Uterus (tissue), 4 donors: ENCODE measurements around the gene CRTC3. TPM values are rescaled to one million over a fixed set of nuclear protein-coding genes. Genes with fewer than 3 reads are reported as not detected.
A peak's percentile ranks its signal among the peaks of the same experiment; 100 is the strongest.

ENCODE experiments used
- DNase-seq, 2 donors: peaks; one replicate each; pipeline ENCODE4 v3.0.0-alpha.2; 2019 to 2020
- H3K27ac ChIP-seq, 2 donors: fragments of 200-600 bp; sonication (generic); 1 replicate in 1 of 2; 2 replicates in 1 of 2; pipeline ENCODE4 v1.5.1; 2016 to 2018
- H3K27me3 ChIP-seq, 2 donors: fragments of 200-600 bp; sonication (generic); one replicate each; pipeline ENCODE4 v1.5.1; 2018 to 2019; ENCODE audit warnings: control low read depth in 1 of 2
- H3K36me3 ChIP-seq, 2 donors: fragments of 200-600 bp; sonication (generic); one replicate each; pipeline ENCODE4 v1.5.1; 2019; ENCODE audit warnings: control low read depth in 1 of 2
- H3K4me1 ChIP-seq, 2 donors: fragments of 200-600 bp; sonication (generic); one replicate each; pipeline ENCODE4 v1.5.1; 2018 to 2019; ENCODE audit warnings: control low read depth in 1 of 2
- H3K4me3 ChIP-seq, 2 donors: fragments of 200-600 bp; sonication (generic); 1 replicate in 1 of 2; 2 replicates in 1 of 2; pipeline ENCODE4 v1.5.1; 2018 to 2019; ENCODE audit warnings: mild to moderate bottlenecking in 1 of 2
- H3K9me3 ChIP-seq, 2 donors: fragments of 200-600 bp; sonication (generic); one replicate each; pipeline ENCODE4 v1.5.1; 2019; ENCODE audit warnings: control low read depth in 1 of 2
- CTCF ChIP-seq, 4 experiments: fragments of 200-600 bp in 2 of 4; fragments of 450-650 bp in 2 of 4; sonication (generic) in 2 of 4; IDR thresholded peaks; one replicate each; pipeline ENCODE4 v1.5.1; 2016 to 2019; ENCODE audit warnings: antibody characterized with exemption in 4 of 4, mild to moderate bottlenecking in 2 of 4, moderate library complexity in 1 of 4
- POLR2A ChIP-seq, 2 donors: fragments of 450-650 bp; IDR thresholded peaks; one replicate each; pipeline ENCODE4 v1.6.1; 2016; ENCODE audit warnings: antibody characterized with exemption in 2 of 2, mild to moderate bottlenecking in 1 of 2, moderate library complexity in 1 of 2
- intact Hi-C: fragments of 100-400 bp; cut with DNase I; formaldehyde crosslinking; loops from one replicate; pipeline ENCODE4 v1.15.1; 2023; ENCODE audit warnings: low total_unique reads
- total RNA-seq, 4 donors: library from RNA; depleted of rRNA in 3 of 4; stranded (reverse); fragments of >200 nt in 3 of 4; gene quantifications; one replicate each; pipeline versions ENCODE4 v1.1.0 to v1.2.4, GENCODE V29; 2014 to 2023
- donor health status: DM: yes; HTN: yes; CAD: no.

The CRTC3 gene
- total RNA-seq, 4 donors from 2014 or later, result 18.4 to 89.4 (median 40.9) TPM

GRCh38 chr15:90580541-90580940 lies 50.8 kb downstream of the CRTC3 start:
- intact Hi-C loops, result no loop called here
- TF ChIP-seq CTCF (IDR thresholded peaks at IDR 0.05), result no peak
- no peak for TF ChIP-seq POLR2A (IDR thresholded peaks at IDR 0.05)
- no peaks in the 10 kb centered on the region for H3K9me3 ChIP-seq
- H3K27me3 ChIP-seq, result no peaks in the 10 kb centered on the region
- no peak for DNase-seq
- H3K27ac ChIP-seq, result no peak overlapping the region
- no peaks in the 10 kb centered on the region for H3K4me1 ChIP-seq
- H3K36me3 ChIP-seq, result no peaks in the 10 kb centered on the region
- H3K4me3 ChIP-seq, result no peak overlapping the region

- Histone ChIP-seq H3K9me3 (no peaks in the 10 kb centered on the region), H3K4me1 (no peaks in the 10 kb centered on the region), H3K4me3 (no peak overlapping the region), H3K36me3 (no peaks in the 10 kb centered on the region), H3K27ac (no peak overlapping the region), H3K27me3 (no peaks in the 10 kb centered on the region)
- intact Hi-C loops, result no loop called here
- TF ChIP-seq CTCF (IDR thresholded peaks at IDR 0.05) (no peak), POLR2A (IDR thresholded peaks at IDR 0.05) (no peak)
- no peak for DNase-seq
Observed at GRCh38 chr15:90580946-90581345, 51.2 kb downstream of the CRTC3 start.

- TF ChIP-seq POLR2A (IDR thresholded peaks at IDR 0.05), result no peak
- TF ChIP-seq CTCF (IDR thresholded peaks at IDR 0.05), result no peak
- Histone ChIP-seq H3K27ac (peak overlapping the region in 1 of 2 donors; percentile 14), H3K27me3 (no peaks in the 10 kb centered on the region), H3K36me3 (no peaks in the 10 kb centered on the region), H3K4me3 (no peak overlapping the region), H3K4me1 (no peaks in the 10 kb centered on the region), H3K9me3 (no peaks in the 10 kb centered on the region)
- intact Hi-C loops, result no loop called here
- no peak for DNase-seq
Observed at GRCh38 chr15:90581771-90582352, 52.1 kb downstream of the CRTC3 start.

GRCh38 chr15:90582553-90582952 lies 52.8 kb downstream of the CRTC3 start:
- Histone ChIP-seq H3K4me1 (no peaks in the 10 kb centered on the region), H3K36me3 (no peaks in the 10 kb centered on the region), H3K9me3 (no peaks in the 10 kb centered on the region), H3K4me3 (no peak overlapping the region), H3K27me3 (no peaks in the 10 kb centered on the region), H3K27ac (no peak overlapping the region)
- intact Hi-C loops, result no loop called here
- no peak for DNase-seq
- TF ChIP-seq CTCF (IDR thresholded peaks at IDR 0.05) (no peak), POLR2A (IDR thresholded peaks at IDR 0.05) (no peak)

GRCh38 chr15:90583471-90584252 lies 53.9 kb downstream of the CRTC3 start:
- Histone ChIP-seq H3K4me3 (no peak overlapping the region), H3K27ac (no peak overlapping the region), H3K9me3 (no peaks in the 10 kb centered on the region), H3K4me1 (no peaks in the 10 kb centered on the region), H3K36me3 (no peaks in the 10 kb centered on the region), H3K27me3 (no peaks in the 10 kb centered on the region)
- no peak for DNase-seq
- intact Hi-C loops, result no loop called here
- no peak for TF ChIP-seq CTCF (IDR thresholded peaks at IDR 0.05)
- no peak for TF ChIP-seq POLR2A (IDR thresholded peaks at IDR 0.05)
